RWPE2 (cell line): ENCODE measurements around the gene ATPAF1.

Source experiments
- ATAC-seq: fragments of 200-7000 bp; cut with Tn5 transposase; 3 replicates; pipeline ENCODE4 v1.9.1; 2021; ENCODE audit warnings: low read depth
- DNase-seq: peaks from one replicate; pipeline ENCODE4 v3.0.0-alpha.2; 2020; ENCODE audit warnings: low spot score
- H3K27ac ChIP-seq: fragments of 450-650 bp; 2 replicates; pipeline ENCODE4 v1.5.1; 2017; ENCODE audit warnings: mild to moderate bottlenecking; ENCODE audit not compliant: poor library complexity, severe bottlenecking
- H3K27me3 ChIP-seq: fragments of 250-450 bp; sonication (Bioruptor Pico); 2 replicates; pipeline ENCODE4 v1.5.1; 2021; ENCODE audit warnings: mild to moderate bottlenecking, moderate library complexity; ENCODE audit not compliant: insufficient read depth, poor library complexity, severe bottlenecking
- H3K36me3 ChIP-seq: fragments of 250-450 bp; sonication (Bioruptor Pico); 2 replicates; pipeline ENCODE4 v1.5.1; 2020; ENCODE audit warnings: low read depth, mild to moderate bottlenecking, moderate library complexity
- H3K4me1 ChIP-seq: fragments of 250-450 bp; sonication (Bioruptor Pico); 2 replicates; pipeline ENCODE4 v1.5.1; 2021; ENCODE audit warnings: mild to moderate bottlenecking, moderate library complexity; ENCODE audit not compliant: insufficient read depth, poor library complexity, severe bottlenecking
- H3K4me3 ChIP-seq: fragments of 250-450 bp; sonication (Bioruptor Pico); 2 replicates; pipeline ENCODE4 v1.5.1; 2021; ENCODE audit warnings: mild to moderate bottlenecking, moderate library complexity; ENCODE audit not compliant: severe bottlenecking
- H3K9me3 ChIP-seq: fragments of 250-450 bp; sonication (Bioruptor Pico); 2 replicates; pipeline ENCODE4 v1.5.1; 2021; ENCODE audit warnings: mild to moderate bottlenecking, moderate library complexity; ENCODE audit not compliant: severe bottlenecking
- CTCF ChIP-seq: fragments of 450-650 bp; IDR thresholded peaks from one replicate; pipeline ENCODE4 v1.5.1; 2017; ENCODE audit warnings: mild to moderate bottlenecking, moderate library complexity; ENCODE audit not compliant: poor library complexity, severe bottlenecking

ATPAF1 gene

GRCh38 chr1:46691997-46692790, 24.0 kb upstream of the ATPAF1 start:
- TF ChIP-seq CTCF: peak; percentile 6
- 0 out of 3 replicates have a peak, but pooled peaks have one; percentile 27 for ATAC-seq
- Histone ChIP-seq H3K27me3 (no peaks in the 10 kb centered on the region), H3K27ac (no peak overlapping the region), H3K9me3 (no peaks in the 10 kb centered on the region), H3K4me3 (no peak overlapping the region), H3K36me3 (peaks cover 83% of the 10 kb centered on the region), H3K4me1 (no peaks in the 10 kb centered on the region)
- DNase-seq: no peak

DNA sequence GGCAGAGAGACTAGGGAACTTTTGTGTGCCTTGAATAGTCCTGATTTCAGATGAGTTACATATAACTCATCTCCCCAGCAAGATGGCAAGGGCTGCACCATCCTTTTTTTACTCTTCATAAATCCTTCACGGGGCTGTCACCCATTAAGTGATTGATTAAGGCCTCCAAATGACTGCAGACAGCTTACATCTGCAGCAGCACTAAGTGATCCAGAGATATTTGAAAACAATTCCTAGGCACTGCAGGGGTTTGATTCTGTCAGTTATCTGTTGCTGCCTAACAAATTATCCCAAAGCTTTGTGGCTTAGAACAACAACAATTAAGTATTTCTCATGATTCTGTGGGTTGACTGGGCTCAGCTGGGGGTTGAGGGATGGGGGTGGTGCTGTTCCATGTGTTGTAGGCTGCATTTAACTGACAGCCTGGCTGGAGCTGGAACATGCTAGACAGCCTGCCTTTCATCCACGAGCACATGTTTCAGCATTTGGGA, 22.8 kb upstream of the ATPAF1 start:
- Histone ChIP-seq H3K27ac (no peak overlapping the region), H3K9me3 (no peaks in the 10 kb centered on the region), H3K4me1 (no peaks in the 10 kb centered on the region), H3K36me3 (peaks cover 85% of the 10 kb centered on the region), H3K4me3 (no peak overlapping the region), H3K27me3 (no peaks in the 10 kb centered on the region)
- DNase-seq (no peak), ATAC-seq (no peak)
- TF ChIP-seq CTCF: no peak

GRCh38 chr1:46689897-46690296, 21.7 kb upstream of the ATPAF1 start:
- H3K9me3 ChIP-seq: no peaks in the 10 kb centered on the region
- H3K27me3 ChIP-seq: no peaks in the 10 kb centered on the region
- no peak for TF ChIP-seq CTCF
- H3K4me1 ChIP-seq: no peaks in the 10 kb centered on the region
- H3K4me3 ChIP-seq: no peak overlapping the region
- ATAC-seq (no peak), DNase-seq (no peak)
- H3K36me3 ChIP-seq: peaks cover 87% of the 10 kb centered on the region
- H3K27ac ChIP-seq: no peak overlapping the region

DNA sequence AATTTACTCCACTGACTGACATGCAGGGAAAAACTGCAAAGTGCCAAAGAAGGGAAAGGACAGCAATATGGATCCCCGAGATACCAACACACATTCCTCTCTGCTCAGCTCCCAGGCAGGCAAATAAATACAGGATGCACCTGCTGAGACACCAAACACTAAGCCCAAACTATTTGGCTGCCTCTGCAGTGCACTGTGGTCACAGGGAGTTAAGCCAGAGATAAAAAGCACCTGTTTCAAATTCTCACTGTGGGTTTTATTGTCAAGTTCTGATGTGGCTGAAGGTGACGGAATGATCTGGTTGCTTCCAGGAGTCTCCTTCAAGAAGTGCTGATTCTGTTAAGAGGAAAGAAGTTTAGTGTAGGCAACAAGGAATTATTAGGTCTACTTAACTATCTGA, 21.2 kb upstream of the ATPAF1 start:
- DNase-seq (no peak), ATAC-seq (no peak)
- Histone ChIP-seq H3K36me3 (peaks cover 89% of the 10 kb centered on the region), H3K27ac (no peak overlapping the region), H3K4me3 (no peak overlapping the region), H3K9me3 (no peaks in the 10 kb centered on the region), H3K27me3 (no peaks in the 10 kb centered on the region), H3K4me1 (no peaks in the 10 kb centered on the region)
- TF ChIP-seq CTCF: no peak

GRCh38 chr1:46687921-46688509, 19.9 kb upstream of the ATPAF1 start:
- Histone ChIP-seq H3K9me3 (no peaks in the 10 kb centered on the region), H3K36me3 (peaks cover 98% of the 10 kb centered on the region), H3K27ac (no peak overlapping the region), H3K27me3 (no peaks in the 10 kb centered on the region), H3K4me3 (no peak overlapping the region), H3K4me1 (no peaks in the 10 kb centered on the region)
- no peak for DNase-seq
- no peak for ATAC-seq
- no peak for TF ChIP-seq CTCF
